Activated naive CD8-positive, alpha-beta T cell treated with anti-CD3 and anti-CD28 coated beads, Interleukin-2, amount 10 ng/mL, durations not matched to agents 7 days and 5 days (primary cell): ENCODE data around the gene PLA2G4E. TPM values are rescaled to one million over a fixed set of nuclear protein-coding genes. Genes with fewer than 3 reads are reported as not detected.

Source experiments
- ATAC-seq: fragments of 150-1000 bp; cut with Tn5 transposase; one replicate; pipeline ENCODE4 v1.10.0; 2021; ENCODE audit warnings: low read depth, moderate library complexity
- POLR2A ChIA-PET: fragments of 350-600 bp; sonication (Branson Sonifier 250); formaldehyde crosslinking; loops from one replicate; lab custom pipeline; 2021; ENCODE audit warnings: antibody characterized with exemption; lab: Charles Lee
- DNase-seq: peaks from one replicate; pipeline ENCODE4 v3.0.0; 2021
- H3K27ac Mint-ChIP-seq: one replicate; pipeline ENCODE4 v1.8.0; 2022; ENCODE audit warnings: mild to moderate bottlenecking, mixed read lengths
- H3K27me3 Mint-ChIP-seq: one replicate; pipeline ENCODE4 v1.8.0; 2022; ENCODE audit warnings: mild to moderate bottlenecking, moderate library complexity, mixed read lengths
- H3K36me3 Mint-ChIP-seq: one replicate; pipeline ENCODE4 v1.8.0; 2021; ENCODE audit warnings: mild to moderate bottlenecking, mixed read lengths
- H3K4me1 Mint-ChIP-seq: one replicate; pipeline ENCODE4 v1.8.0; 2021; ENCODE audit warnings: mixed read lengths
- H3K4me3 Mint-ChIP-seq: one replicate; pipeline ENCODE4 v1.8.0; 2022; ENCODE audit warnings: mild to moderate bottlenecking, moderate library complexity, mixed read lengths
- H3K9me3 Mint-ChIP-seq: one replicate; pipeline ENCODE4 v1.8.0; 2021; ENCODE audit warnings: mixed read lengths
- total RNA-seq, 2 experiments: library from RNA; stranded (reverse); gene quantifications; one replicate each; pipeline ENCODE4 v1.2.3, GENCODE V29; 2021

The PLA2G4E gene
- total RNA-seq, 2 experiments from 2014 or later, result not detected

GRCh38 chr15:41999290-42000285, 21.3 kb downstream of the PLA2G4E start:
- POLR2A ChIA-PET, result interaction anchor here (0.6 kb wide), 1 partner anchor 1569 kb away, joined by 3 read pairs; no protein-coding TSS in a partner anchor
- H3K4me1 Mint-ChIP-seq, result no peaks in the 10 kb centered on the region
- no peaks in the 10 kb centered on the region for H3K36me3 Mint-ChIP-seq
- peaks cover 1% of the 10 kb centered on the region for H3K27me3 Mint-ChIP-seq
- no peak for ATAC-seq
- no peak overlapping the region for H3K27ac Mint-ChIP-seq
- no peak for DNase-seq
- H3K9me3 Mint-ChIP-seq, result no peaks in the 10 kb centered on the region
- no peak overlapping the region for H3K4me3 Mint-ChIP-seq

GRCh38 chr15:41997845-41998244, 23.0 kb downstream of the PLA2G4E start:
- Mint-ChIP-seq H3K27ac (no peak overlapping the region), H3K4me3 (no peak overlapping the region), H3K27me3 (peaks cover 1% of the 10 kb centered on the region), H3K4me1 (no peaks in the 10 kb centered on the region), H3K9me3 (no peaks in the 10 kb centered on the region), H3K36me3 (no peaks in the 10 kb centered on the region)
- DNase-seq (no peak), ATAC-seq (no peak)
- POLR2A ChIA-PET, result no interaction called here

- no peaks in the 10 kb centered on the region for H3K4me1 Mint-ChIP-seq
- H3K4me3 Mint-ChIP-seq, result no peak overlapping the region
- POLR2A ChIA-PET, result no interaction called here
- no peak overlapping the region for H3K27ac Mint-ChIP-seq
- no peak for ATAC-seq
- H3K9me3 Mint-ChIP-seq, result no peaks in the 10 kb centered on the region
- no peak for DNase-seq
- H3K27me3 Mint-ChIP-seq, result peaks cover 1% of the 10 kb centered on the region
- H3K36me3 Mint-ChIP-seq, result no peaks in the 10 kb centered on the region
Measured at GRCh38 chr15:41996921-41997592, 23.8 kb downstream of the PLA2G4E start.

GRCh38 chr15:41996376-41996775, 24.5 kb downstream of the PLA2G4E start:
- POLR2A ChIA-PET, result no interaction called here
- no peaks in the 10 kb centered on the region for H3K9me3 Mint-ChIP-seq
- no peaks in the 10 kb centered on the region for H3K4me1 Mint-ChIP-seq
- peaks cover 1% of the 10 kb centered on the region for H3K27me3 Mint-ChIP-seq
- H3K4me3 Mint-ChIP-seq, result no peak overlapping the region
- H3K27ac Mint-ChIP-seq, result no peak overlapping the region
- no peaks in the 10 kb centered on the region for H3K36me3 Mint-ChIP-seq
- no peak for ATAC-seq
- no peak for DNase-seq

- H3K27ac Mint-ChIP-seq, result no peak overlapping the region
- H3K27me3 Mint-ChIP-seq, result peaks cover 1% of the 10 kb centered on the region
- POLR2A ChIA-PET, result interaction anchor here (0.5 kb wide), 1 partner anchor 289 kb away, joined by 4 read pairs; no protein-coding TSS in a partner anchor
- no peak overlapping the region for H3K4me3 Mint-ChIP-seq
- DNase-seq, result no peak
- H3K9me3 Mint-ChIP-seq, result no peaks in the 10 kb centered on the region
- H3K36me3 Mint-ChIP-seq, result no peaks in the 10 kb centered on the region
- no peak for ATAC-seq
- no peaks in the 10 kb centered on the region for H3K4me1 Mint-ChIP-seq
Measured at GRCh38 chr15:41995476-41995855, 25.4 kb downstream of the PLA2G4E start.

- ATAC-seq, result no peak
- POLR2A ChIA-PET, result no interaction called here
- no peaks in the 10 kb centered on the region for H3K9me3 Mint-ChIP-seq
- DNase-seq, result no peak
- H3K36me3 Mint-ChIP-seq, result no peaks in the 10 kb centered on the region
- H3K4me1 Mint-ChIP-seq, result no peaks in the 10 kb centered on the region
- no peak overlapping the region for H3K27ac Mint-ChIP-seq
- H3K4me3 Mint-ChIP-seq, result no peak overlapping the region
- H3K27me3 Mint-ChIP-seq, result peaks cover 1% of the 10 kb centered on the region
Measured at GRCh38 chr15:41994772-41995475, 25.9 kb downstream of the PLA2G4E start.

GRCh38 chr15:41994171-41994650, 26.6 kb downstream of the PLA2G4E start:
- no peaks in the 10 kb centered on the region for H3K36me3 Mint-ChIP-seq

GRCh38 chr15:41993472-41994170, 27.2 kb downstream of the PLA2G4E start:
- POLR2A ChIA-PET, result no interaction called here
- H3K27ac Mint-ChIP-seq, result no peak overlapping the region
- H3K4me1 Mint-ChIP-seq, result no peaks in the 10 kb centered on the region
- no peak overlapping the region for H3K4me3 Mint-ChIP-seq
- H3K9me3 Mint-ChIP-seq, result no peaks in the 10 kb centered on the region
- H3K36me3 Mint-ChIP-seq, result no peaks in the 10 kb centered on the region
- ATAC-seq (no peak), DNase-seq (no peak)
- H3K27me3 Mint-ChIP-seq, result peaks cover 1% of the 10 kb centered on the region

More at GRCh38 chr15:41994171-41994650, 26.6 kb downstream of the PLA2G4E start:
- H3K27ac Mint-ChIP-seq, result no peak overlapping the region
- ATAC-seq, result no peak
- peaks cover 1% of the 10 kb centered on the region for H3K27me3 Mint-ChIP-seq
- H3K4me3 Mint-ChIP-seq, result no peak overlapping the region
- POLR2A ChIA-PET, result no interaction called here
- no peaks in the 10 kb centered on the region for H3K9me3 Mint-ChIP-seq
- no peak for DNase-seq
- H3K4me1 Mint-ChIP-seq, result no peaks in the 10 kb centered on the region

- ATAC-seq, result no peak
- Mint-ChIP-seq H3K36me3 (no peaks in the 10 kb centered on the region), H3K27me3 (peaks cover 1% of the 10 kb centered on the region), H3K4me3 (no peak overlapping the region), H3K4me1 (no peaks in the 10 kb centered on the region), H3K9me3 (no peaks in the 10 kb centered on the region), H3K27ac (no peak overlapping the region)
- POLR2A ChIA-PET, result no interaction called here
- DNase-seq, result no peak
Measured at GRCh38 chr15:41992803-41993190, 28.0 kb downstream of the PLA2G4E start.

- POLR2A ChIA-PET, result no interaction called here
- Mint-ChIP-seq H3K27ac (no peak overlapping the region), H3K9me3 (no peaks in the 10 kb centered on the region)
Measured at GRCh38 chr15:41992151-41992802, 28.6 kb downstream of the PLA2G4E start.

GRCh38 chr15:41990691-41991090, 30.2 kb downstream of the PLA2G4E start:
- no peaks in the 10 kb centered on the region for H3K4me1 Mint-ChIP-seq
- peak; percentile 11 for DNase-seq

More at GRCh38 chr15:41992151-41992802, 28.6 kb downstream of the PLA2G4E start:
- ATAC-seq, result no peak
- no peaks in the 10 kb centered on the region for H3K36me3 Mint-ChIP-seq
- peak; percentile 16 for DNase-seq
- H3K4me1 Mint-ChIP-seq, result no peaks in the 10 kb centered on the region
- H3K4me3 Mint-ChIP-seq, result no peak overlapping the region
- H3K27me3 Mint-ChIP-seq, result no peaks in the 10 kb centered on the region

GRCh38 chr15:41990243-41990605, 30.6 kb downstream of the PLA2G4E start:
- POLR2A ChIA-PET, result interaction anchor here (1.0 to 1.3 kb wide), 2 partner anchors 71 to 144 kb away, joined by 3 read pairs; no protein-coding TSS in a partner anchor
- DNase-seq (peak; percentile 27), ATAC-seq (no peak)
- Mint-ChIP-seq H3K27ac (no peak overlapping the region), H3K4me1 (no peaks in the 10 kb centered on the region), H3K27me3 (no peaks in the 10 kb centered on the region), H3K4me3 (no peak overlapping the region), H3K36me3 (no peaks in the 10 kb centered on the region), H3K9me3 (no peaks in the 10 kb centered on the region)

More at GRCh38 chr15:41990691-41991090, 30.2 kb downstream of the PLA2G4E start:
- Mint-ChIP-seq H3K9me3 (no peaks in the 10 kb centered on the region), H3K4me3 (no peak overlapping the region), H3K27me3 (no peaks in the 10 kb centered on the region), H3K36me3 (no peaks in the 10 kb centered on the region), H3K27ac (no peak overlapping the region)
- POLR2A ChIA-PET, result interaction anchor here (1.0 to 1.3 kb wide), 2 partner anchors 71 to 143 kb away, joined by 3 read pairs; no protein-coding TSS in a partner anchor
- no peak for ATAC-seq
